HEK293T (cell line): ENCODE data around the gene ACADSB.

Experiments used
- ARNT ChIP-seq: fragments of 450-650 bp; IDR thresholded peaks from 2 replicates; pipeline ENCODE4 v1.6.1; 2017; ENCODE audit warnings: mild to moderate bottlenecking
- BHLHE40 ChIP-seq: fragments of 450-650 bp; IDR thresholded peaks from 2 replicates; pipeline ENCODE4 v1.6.1; 2016; ENCODE audit warnings: mild to moderate bottlenecking, moderate library complexity, borderline replicate concordance
- ELF4 ChIP-seq: fragments of 450-650 bp; IDR thresholded peaks from 2 replicates; pipeline ENCODE4 v1.6.1; 2017; ENCODE audit warnings: antibody characterized with exemption
- FOXK2 ChIP-seq: fragments of 450-650 bp; IDR thresholded peaks from 2 replicates; pipeline ENCODE4 v1.6.1; 2016; ENCODE audit warnings: mild to moderate bottlenecking
- FOXM1 ChIP-seq: fragments of 450-650 bp; IDR thresholded peaks from 2 replicates; pipeline ENCODE4 v1.6.1; 2017; ENCODE audit warnings: mild to moderate bottlenecking, borderline replicate concordance
- L3MBTL2 ChIP-seq: fragments of 450-650 bp; conservative IDR thresholded peaks from 2 replicates; pipeline ENCODE4 v1.6.1; 2016; ENCODE audit warnings: mild to moderate bottlenecking
- NFRKB ChIP-seq: fragments of 450-650 bp; IDR thresholded peaks from 2 replicates; pipeline ENCODE4 v1.6.1; 2016; ENCODE audit warnings: mild to moderate bottlenecking, moderate library complexity
- TARDBP ChIP-seq: fragments of 450-650 bp; IDR thresholded peaks from 2 replicates; pipeline ENCODE4 v1.6.1; 2016
- TF ChIP-seq, protein P1 (sequence below): fragments of 450-650 bp; IDR thresholded peaks from 2 replicates; pipeline ENCODE4 v1.6.1; 2016

DNA sequence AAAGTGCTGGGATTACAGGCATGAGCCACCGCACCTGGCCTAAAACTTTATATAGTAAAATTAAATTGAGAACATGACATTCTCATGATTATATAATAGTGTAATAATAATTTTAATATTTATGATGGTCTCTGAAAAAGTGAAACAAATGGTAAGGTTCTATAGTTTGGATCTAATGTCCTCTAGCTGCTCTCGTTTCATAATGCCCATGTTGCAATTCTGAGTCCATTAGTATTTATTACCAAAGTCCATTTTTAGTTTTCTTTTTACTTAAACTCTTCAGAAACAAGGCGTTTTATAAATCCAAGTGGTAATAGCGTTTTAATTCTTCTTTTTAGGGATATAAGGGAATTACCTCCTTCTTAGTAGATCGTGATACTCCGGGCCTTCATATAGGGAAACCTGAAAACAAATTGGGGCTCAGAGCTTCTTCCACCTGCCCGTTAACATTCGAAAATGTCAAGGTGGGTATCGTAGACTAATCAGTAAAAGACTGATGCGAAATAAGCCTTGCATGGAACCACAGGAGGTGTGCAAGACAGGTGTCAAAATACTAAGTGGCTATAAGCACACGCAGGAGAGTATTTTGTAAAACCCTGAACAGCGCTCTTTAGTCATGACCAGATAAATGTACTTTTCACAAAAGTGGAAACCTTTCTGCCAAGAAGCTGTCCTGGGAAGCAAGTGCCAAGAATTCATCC, 34.1 kb downstream of the ACADSB start:
- TF ChIP-seq FOXM1, result no peak
- no peak for TF ChIP-seq TARDBP
- TF ChIP-seq BHLHE40, result no peak
- no peak for TF ChIP-seq L3MBTL2
- no peak for TF ChIP-seq ELF4
- TF ChIP-seq NFRKB, result no peak
- TF ChIP-seq, protein P1, sequence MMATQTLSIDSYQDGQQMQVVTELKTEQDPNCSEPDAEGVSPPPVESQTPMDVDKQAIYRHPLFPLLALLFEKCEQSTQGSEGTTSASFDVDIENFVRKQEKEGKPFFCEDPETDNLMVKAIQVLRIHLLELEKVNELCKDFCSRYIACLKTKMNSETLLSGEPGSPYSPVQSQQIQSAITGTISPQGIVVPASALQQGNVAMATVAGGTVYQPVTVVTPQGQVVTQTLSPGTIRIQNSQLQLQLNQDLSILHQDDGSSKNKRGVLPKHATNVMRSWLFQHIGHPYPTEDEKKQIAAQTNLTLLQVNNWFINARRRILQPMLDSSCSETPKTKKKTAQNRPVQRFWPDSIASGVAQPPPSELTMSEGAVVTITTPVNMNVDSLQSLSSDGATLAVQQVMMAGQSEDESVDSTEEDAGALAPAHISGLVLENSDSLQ, result no peak
- TF ChIP-seq FOXK2, result no peak
- TF ChIP-seq ARNT, result no peak
